HL-60 (cell line): ENCODE results near the gene CTIF.

Source experiments
- DNase-seq, 2 experiments: peaks; one replicate each; pipeline ENCODE4 v3.0.0-alpha.2; 2010 to 2020; ENCODE audit warnings: low read depth in 1 of 2, low spot score in 1 of 2
- H3K27ac ChIP-seq: fragments of 250-450 bp; sonication (Bioruptor Pico); replicated peaks from 2 replicates; pipeline ENCODE4 v1.5.1; 2020; ENCODE audit warnings: mild to moderate bottlenecking, moderate library complexity
- H3K27me3 ChIP-seq: fragments of 250-450 bp; sonication (Bioruptor Pico); 2 replicates; pipeline ENCODE4 v1.5.1; 2021; ENCODE audit warnings: mild to moderate bottlenecking, moderate library complexity; ENCODE audit not compliant: insufficient read depth, poor library complexity, severe bottlenecking
- H3K4me3 ChIP-seq: replicated peaks from 2 replicates; pipeline ENCODE4 v1.5.1; 2011; ENCODE audit warnings: mild to moderate bottlenecking, control low read depth, low read length; ENCODE audit not compliant: insufficient read depth
- GABPA ChIP-seq: IDR thresholded peaks from 2 replicates; pipeline ENCODE4 v1.6.1; 2012; ENCODE audit warnings: low read depth
- POLR2AphosphoS5 ChIP-seq: IDR thresholded peaks from 2 replicates; pipeline ENCODE4 v1.6.1; 2012; ENCODE audit warnings: low read depth
- SPI1 ChIP-seq: IDR thresholded peaks from 2 replicates; pipeline ENCODE4 v1.6.1; 2012; ENCODE audit warnings: low read depth, mild to moderate bottlenecking, borderline replicate concordance
- TF ChIP-seq, protein P1 (sequence below): IDR thresholded peaks from one replicate; pipeline ENCODE4 v1.5.1; 2011; ENCODE audit warnings: low read length, control low read depth, inconsistent platforms; ENCODE audit not compliant: insufficient read depth
- TF ChIP-seq, protein P2 (sequence below): IDR thresholded peaks from 2 replicates; pipeline ENCODE4 v1.6.1; 2012; ENCODE audit warnings: low read depth; ENCODE audit not compliant: insufficient replicate concordance

The CTIF gene

DNA sequence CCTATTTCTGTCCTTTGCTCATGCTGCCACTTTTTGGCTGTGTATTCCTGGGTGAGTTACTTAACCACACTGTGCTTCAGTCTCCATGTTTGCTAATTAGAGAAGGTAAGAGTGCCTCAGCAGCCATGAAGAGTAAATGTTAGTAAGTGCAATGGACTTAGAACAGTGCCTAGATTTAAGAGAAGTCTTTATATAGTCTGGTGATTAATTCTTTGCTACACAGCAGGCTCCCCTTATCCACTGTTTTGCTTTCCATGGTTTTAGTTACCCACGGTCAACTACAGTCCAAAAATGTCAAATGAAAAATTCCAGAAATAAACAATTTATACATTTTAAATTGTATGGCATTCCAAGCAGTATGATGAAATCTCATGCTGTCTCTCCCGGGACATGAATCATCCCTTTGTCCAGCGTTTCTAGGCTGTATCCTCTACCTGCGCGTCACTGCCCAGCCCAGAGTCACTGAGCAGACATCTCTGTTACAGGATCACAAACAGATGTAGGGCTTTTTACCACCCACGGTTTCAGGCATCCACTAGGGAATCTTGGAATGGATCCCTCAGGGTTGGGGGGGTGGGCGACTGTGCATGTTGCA, 91.0 kb downstream of the CTIF start:
- Histone ChIP-seq H3K27ac (no peak overlapping the region), H3K27me3 (no peaks in the 10 kb centered on the region), H3K4me3 (no peak overlapping the region)
- TF ChIP-seq, protein P1, sequence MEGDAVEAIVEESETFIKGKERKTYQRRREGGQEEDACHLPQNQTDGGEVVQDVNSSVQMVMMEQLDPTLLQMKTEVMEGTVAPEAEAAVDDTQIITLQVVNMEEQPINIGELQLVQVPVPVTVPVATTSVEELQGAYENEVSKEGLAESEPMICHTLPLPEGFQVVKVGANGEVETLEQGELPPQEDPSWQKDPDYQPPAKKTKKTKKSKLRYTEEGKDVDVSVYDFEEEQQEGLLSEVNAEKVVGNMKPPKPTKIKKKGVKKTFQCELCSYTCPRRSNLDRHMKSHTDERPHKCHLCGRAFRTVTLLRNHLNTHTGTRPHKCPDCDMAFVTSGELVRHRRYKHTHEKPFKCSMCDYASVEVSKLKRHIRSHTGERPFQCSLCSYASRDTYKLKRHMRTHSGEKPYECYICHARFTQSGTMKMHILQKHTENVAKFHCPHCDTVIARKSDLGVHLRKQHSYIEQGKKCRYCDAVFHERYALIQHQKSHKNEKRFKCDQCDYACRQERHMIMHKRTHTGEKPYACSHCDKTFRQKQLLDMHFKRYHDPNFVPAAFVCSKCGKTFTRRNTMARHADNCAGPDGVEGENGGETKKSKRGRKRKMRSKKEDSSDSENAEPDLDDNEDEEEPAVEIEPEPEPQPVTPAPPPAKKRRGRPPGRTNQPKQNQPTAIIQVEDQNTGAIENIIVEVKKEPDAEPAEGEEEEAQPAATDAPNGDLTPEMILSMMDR, result no peak
- TF ChIP-seq SPI1, result no peak
- no peak for TF ChIP-seq GABPA
- TF ChIP-seq, protein P2, sequence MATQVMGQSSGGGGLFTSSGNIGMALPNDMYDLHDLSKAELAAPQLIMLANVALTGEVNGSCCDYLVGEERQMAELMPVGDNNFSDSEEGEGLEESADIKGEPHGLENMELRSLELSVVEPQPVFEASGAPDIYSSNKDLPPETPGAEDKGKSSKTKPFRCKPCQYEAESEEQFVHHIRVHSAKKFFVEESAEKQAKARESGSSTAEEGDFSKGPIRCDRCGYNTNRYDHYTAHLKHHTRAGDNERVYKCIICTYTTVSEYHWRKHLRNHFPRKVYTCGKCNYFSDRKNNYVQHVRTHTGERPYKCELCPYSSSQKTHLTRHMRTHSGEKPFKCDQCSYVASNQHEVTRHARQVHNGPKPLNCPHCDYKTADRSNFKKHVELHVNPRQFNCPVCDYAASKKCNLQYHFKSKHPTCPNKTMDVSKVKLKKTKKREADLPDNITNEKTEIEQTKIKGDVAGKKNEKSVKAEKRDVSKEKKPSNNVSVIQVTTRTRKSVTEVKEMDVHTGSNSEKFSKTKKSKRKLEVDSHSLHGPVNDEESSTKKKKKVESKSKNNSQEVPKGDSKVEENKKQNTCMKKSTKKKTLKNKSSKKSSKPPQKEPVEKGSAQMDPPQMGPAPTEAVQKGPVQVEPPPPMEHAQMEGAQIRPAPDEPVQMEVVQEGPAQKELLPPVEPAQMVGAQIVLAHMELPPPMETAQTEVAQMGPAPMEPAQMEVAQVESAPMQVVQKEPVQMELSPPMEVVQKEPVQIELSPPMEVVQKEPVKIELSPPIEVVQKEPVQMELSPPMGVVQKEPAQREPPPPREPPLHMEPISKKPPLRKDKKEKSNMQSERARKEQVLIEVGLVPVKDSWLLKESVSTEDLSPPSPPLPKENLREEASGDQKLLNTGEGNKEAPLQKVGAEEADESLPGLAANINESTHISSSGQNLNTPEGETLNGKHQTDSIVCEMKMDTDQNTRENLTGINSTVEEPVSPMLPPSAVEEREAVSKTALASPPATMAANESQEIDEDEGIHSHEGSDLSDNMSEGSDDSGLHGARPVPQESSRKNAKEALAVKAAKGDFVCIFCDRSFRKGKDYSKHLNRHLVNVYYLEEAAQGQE, result no peak
- TF ChIP-seq POLR2AphosphoS5, result no peak
- no peak for DNase-seq

DNA sequence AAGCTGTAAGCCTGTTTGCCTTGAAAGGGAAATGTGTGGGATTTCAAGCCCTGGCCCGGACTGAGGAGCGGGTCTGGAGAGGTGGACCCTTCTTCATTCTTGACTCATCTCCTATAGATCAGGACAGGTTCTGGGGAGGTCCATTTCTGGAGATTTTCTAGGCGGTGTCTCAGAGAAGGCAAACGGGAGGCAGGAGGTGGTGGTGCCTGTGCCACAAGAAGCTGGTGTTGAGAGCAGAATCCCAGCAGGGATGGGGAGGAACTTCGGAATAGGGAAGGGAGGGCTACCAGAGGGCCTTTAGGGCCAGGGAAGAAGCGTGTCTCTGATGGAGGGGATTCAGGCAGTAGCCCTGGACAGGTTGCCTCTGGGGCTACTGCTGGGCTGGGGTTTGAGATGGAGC, 93.0 kb downstream of the CTIF start:
- no peaks in the 10 kb centered on the region for H3K27me3 ChIP-seq
- TF ChIP-seq POLR2AphosphoS5, result no peak
- TF ChIP-seq, protein P1, result no peak
- no peak for TF ChIP-seq GABPA
- TF ChIP-seq SPI1, result no peak
- TF ChIP-seq, protein P2, result no peak
- no peak overlapping the region for H3K4me3 ChIP-seq
- DNase-seq, result no peak
- no peak overlapping the region for H3K27ac ChIP-seq

DNA sequence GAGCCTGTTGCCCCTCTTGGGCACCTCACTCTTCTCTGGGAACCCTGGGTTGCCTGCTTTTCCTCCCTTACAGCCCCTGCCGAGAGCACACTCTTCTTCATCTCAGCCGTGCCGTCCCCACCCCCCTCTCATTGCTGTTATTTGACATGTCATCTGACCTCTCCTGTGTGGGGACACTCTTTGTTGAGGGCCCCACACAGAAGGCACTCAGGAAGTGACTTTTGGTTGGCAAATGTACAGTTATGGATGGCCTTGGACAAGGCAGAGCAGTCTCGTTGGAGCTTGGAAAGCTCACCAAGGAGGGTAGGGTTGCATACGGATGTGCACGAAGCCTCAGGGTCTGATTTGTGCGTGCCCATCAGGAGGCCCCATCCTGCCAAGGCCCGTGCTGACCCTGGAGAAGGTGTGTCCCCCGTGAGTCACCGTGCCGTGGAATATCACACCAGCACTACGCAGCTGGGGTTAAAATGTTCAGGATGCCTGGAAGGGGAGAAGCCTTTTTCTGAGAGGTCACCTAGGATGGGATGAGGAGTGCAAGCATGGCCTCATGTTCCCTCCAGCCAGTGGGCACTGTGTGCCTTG, 93.9 kb downstream of the CTIF start:
- no peak for TF ChIP-seq GABPA
- no peak for TF ChIP-seq SPI1
- no peak for TF ChIP-seq POLR2AphosphoS5
- TF ChIP-seq, protein P2, result no peak
- TF ChIP-seq, protein P1, result no peak
- Histone ChIP-seq H3K4me3 (no peak overlapping the region), H3K27ac (no peak overlapping the region), H3K27me3 (no peaks in the 10 kb centered on the region)
- no peak for DNase-seq
